Naive thymus-derived CD4-positive, alpha-beta T cell (primary cell): Measurements from ENCODE around the gene C21orf91. TPM values are rescaled to one million over a fixed set of nuclear protein-coding genes. Genes with fewer than 3 reads are reported as not detected.

ENCODE experiments used
- ATAC-seq: fragments of 150-1000 bp; cut with Tn5 transposase; 2 replicates; pipeline ENCODE4 v1.10.0; 2021; ENCODE audit warnings: mild to moderate bottlenecking, moderate library complexity
- CTCF ChIA-PET: fragments of 350-600 bp; sonication (Branson Sonifier 250); formaldehyde crosslinking; loops from one replicate; lab custom pipeline; 2021; ENCODE audit warnings: antibody characterized with exemption; lab: Charles Lee
- POLR2A ChIA-PET: fragments of 350-600 bp; sonication (Branson Sonifier 250); formaldehyde crosslinking; loops from one replicate; lab custom pipeline; 2021; ENCODE audit warnings: antibody characterized with exemption, inconsistent platforms; lab: Charles Lee
- DNase-seq, 9 donors: peaks; one replicate each; pipeline versions ENCODE4 v3.0.0 to v3.0.0-alpha.2; 2020 to 2022; ENCODE audit warnings: mixed read lengths in 1 of 9
- H3K27ac ChIP-seq: one replicate; pipeline ENCODE4 v1.7.0; 2013; ENCODE audit warnings: mild to moderate bottlenecking, low read depth, low read length, moderate library complexity
- H3K27me3 ChIP-seq, 2 donors: one replicate each; pipeline ENCODE4 v1.7.0; 2013; ENCODE audit warnings: low read length in 2 of 2, mild to moderate bottlenecking in 2 of 2, moderate library complexity in 2 of 2; ENCODE audit not compliant: control insufficient read depth in 2 of 2, insufficient read depth in 2 of 2
- H3K36me3 ChIP-seq, 3 experiments: 1 replicate in 2 of 3; 2 replicates in 1 of 3; pipeline ENCODE4 v1.7.0; 2013; ENCODE audit warnings: low read length in 3 of 3, mild to moderate bottlenecking in 3 of 3, moderate library complexity in 1 of 3; ENCODE audit not compliant: insufficient read depth in 3 of 3, control insufficient read depth in 2 of 3
- H3K4me1 ChIP-seq, 2 donors: one replicate each; pipeline ENCODE4 v1.7.0; 2013; ENCODE audit warnings: low read length in 2 of 2, mild to moderate bottlenecking in 2 of 2, moderate library complexity in 1 of 2; ENCODE audit not compliant: control insufficient read depth in 2 of 2, insufficient read depth in 2 of 2
- H3K4me3 ChIP-seq: 2 replicates; pipeline ENCODE4 v1.7.0; 2013; ENCODE audit warnings: mild to moderate bottlenecking, low read length
- H3K9me3 ChIP-seq, 3 experiments: 1 replicate in 2 of 3; 2 replicates in 1 of 3; pipeline ENCODE4 v1.7.0; 2013; ENCODE audit warnings: low read length in 3 of 3; ENCODE audit not compliant: control insufficient read depth in 2 of 3
- H3K27ac Mint-ChIP-seq, 9 donors: one replicate each; pipeline ENCODE4 v1.8.0; 2020 to 2022; ENCODE audit warnings: mixed read lengths in 9 of 9, mild to moderate bottlenecking in 8 of 9, moderate library complexity in 5 of 9, inconsistent platforms in 2 of 9
- H3K27me3 Mint-ChIP-seq, 5 donors: one replicate each; pipeline ENCODE4 v1.8.0; 2021 to 2022; ENCODE audit warnings: mixed read lengths in 5 of 5, mild to moderate bottlenecking in 1 of 5
- H3K36me3 Mint-ChIP-seq, 5 donors: one replicate each; pipeline ENCODE4 v1.8.0; 2020 to 2022; ENCODE audit warnings: mixed read lengths in 5 of 5, mild to moderate bottlenecking in 3 of 5, inconsistent platforms in 1 of 5
- H3K4me1 Mint-ChIP-seq, 7 donors: one replicate each; pipeline ENCODE4 v1.8.0; 2020 to 2022; ENCODE audit warnings: mixed read lengths in 7 of 7, mild to moderate bottlenecking in 3 of 7, inconsistent platforms in 1 of 7
- H3K4me3 Mint-ChIP-seq, 10 donors: one replicate each; pipeline ENCODE4 v1.8.0; 2020 to 2022; ENCODE audit warnings: mild to moderate bottlenecking in 10 of 10, mixed read lengths in 10 of 10, moderate library complexity in 6 of 10, inconsistent platforms in 2 of 10
- H3K9me3 Mint-ChIP-seq, 11 donors: one replicate each; pipeline ENCODE4 v1.8.0; 2020 to 2022; ENCODE audit warnings: mixed read lengths in 11 of 11, mild to moderate bottlenecking in 4 of 11, inconsistent platforms in 1 of 11, moderate library complexity in 1 of 11
- intact Hi-C, 2 donors: fragments of 100-400 bp; cut with micrococcal nuclease; formaldehyde crosslinking; loops; one replicate each; pipeline ENCODE4 v1.15.1; 2023
- polyA plus RNA-seq, 2 donors: library from polyadenylated mRNA; unstranded; fragments of 300-500 nt; fragmentation: Illumina TruSeq; gene quantifications; one replicate each; pipeline ENCODE4 v1.2.3, GENCODE V29; 2021
- total RNA-seq, 6 experiments: library from RNA in 5 of 6; stranded (reverse) in 5 of 6; gene quantifications; 1 replicate in 5 of 6; 2 replicates in 1 of 6; pipeline ENCODE4 v1.2.3 and lab custom pipeline; 2021 to 2026

C21orf91 gene
- total and polyA plus RNA-seq, 7 experiments from 2014 or later = 26.0 to 59.8 (median 40.8) TPM

GRCh38 chr21:17789069-17789468, 30.1 kb downstream of the C21orf91 start:
- POLR2A ChIA-PET = interaction anchor here (0.6 to 3.1 kb wide), 2 partner anchors 14 to 30 kb away, joined by 3 to 23 read pairs; partner anchors contain the start of gene C21orf91
- CTCF ChIA-PET = no interaction called here
- Histone ChIP-seq H3K4me3 (no peak overlapping the region), H3K27ac (peak overlapping the region; percentile 41), H3K9me3 (peaks cover 0 to 3% (median 0%) of the 10 kb centered on the region in 3 experiments), H3K36me3 (peaks cover 0 to 6% (median 0%) of the 10 kb centered on the region in 3 experiments), H3K27me3 (no peaks in the 10 kb centered on the region), H3K4me1 (peaks cover 40 to 70% of the 10 kb centered on the region in 2 donors)
- intact Hi-C loops = no loop called here
- Mint-ChIP-seq H3K9me3 (peaks cover 0 to 11% (median 3%) of the 10 kb centered on the region in 11 donors), H3K36me3 (peaks cover 4 to 46% (median 25%) of the 10 kb centered on the region in 5 donors), H3K4me1 (peaks cover 41 to 98% (median 82%) of the 10 kb centered on the region in 7 donors), H3K4me3 (peak overlapping the region; percentile 5 to 83 (median 74)), H3K27me3 (no peaks in the 10 kb centered on the region), H3K27ac (peak overlapping the region; percentile 53 to 96 (median 86))
- ATAC-seq = no peak
- no peak for DNase-seq

- Histone ChIP-seq H3K36me3 (peaks cover 0 to 6% (median 0%) of the 10 kb centered on the region in 3 experiments), H3K27me3 (no peaks in the 10 kb centered on the region), H3K4me1 (peaks cover 54 to 79% of the 10 kb centered on the region in 2 donors), H3K27ac (peak overlapping the region; percentile 23), H3K9me3 (peaks cover 0 to 3% (median 0%) of the 10 kb centered on the region in 3 experiments), H3K4me3 (no peak overlapping the region)
- Mint-ChIP-seq H3K4me3 (peak overlapping the region in 8 of 10 donors; percentile 30 to 83 (median 59)), H3K27ac (peak overlapping the region; percentile 75 to 96 (median 92)), H3K9me3 (peaks cover 0 to 11% (median 3%) of the 10 kb centered on the region in 11 donors), H3K36me3 (peaks cover 4 to 52% (median 20%) of the 10 kb centered on the region in 5 donors), H3K27me3 (no peaks in the 10 kb centered on the region), H3K4me1 (peaks cover 52 to 100% (median 95%) of the 10 kb centered on the region in 7 donors)
- intact Hi-C loops = no loop called here
- DNase-seq (no peak), ATAC-seq (no peak)
- POLR2A ChIA-PET = interaction anchor here (1.1 to 3.1 kb wide), 6 partner anchors 9 to 32 kb away, joined by 3 to 23 read pairs (median 4); partner anchors contain the start of gene C21orf91
- CTCF ChIA-PET = no interaction called here
Observed at GRCh38 chr21:17786851-17787181, 32.3 kb downstream of the C21orf91 start.

- POLR2A ChIA-PET = interaction anchor here (1.1 to 3.1 kb wide), 5 partner anchors 10 to 33 kb away, joined by 3 to 23 read pairs (median 4); partner anchors contain the start of gene C21orf91
- intact Hi-C loops = no loop called here
Observed at GRCh38 chr21:17786071-17786850, 32.9 kb downstream of the C21orf91 start.

GRCh38 chr21:17785403-17785788, 33.8 kb downstream of the C21orf91 start:
- ATAC-seq = no peak

More at GRCh38 chr21:17786071-17786850, 32.9 kb downstream of the C21orf91 start:
- Histone ChIP-seq H3K4me3 (no peak overlapping the region), H3K36me3 (peaks cover 0 to 6% (median 0%) of the 10 kb centered on the region in 3 experiments), H3K9me3 (peaks cover 0 to 3% (median 0%) of the 10 kb centered on the region in 3 experiments), H3K27ac (no peak overlapping the region), H3K27me3 (no peaks in the 10 kb centered on the region), H3K4me1 (peaks cover 60 to 83% of the 10 kb centered on the region in 2 donors)
- ATAC-seq (no peak), DNase-seq (no peak)
- Mint-ChIP-seq H3K27me3 (no peaks in the 10 kb centered on the region), H3K36me3 (peaks cover 0 to 50% (median 20%) of the 10 kb centered on the region in 5 donors), H3K4me3 (peak overlapping the region in 8 of 10 donors; percentile 4 to 88 (median 56)), H3K4me1 (peaks cover 57 to 100% (median 95%) of the 10 kb centered on the region in 7 donors), H3K9me3 (peaks cover 0 to 11% (median 3%) of the 10 kb centered on the region in 11 donors), H3K27ac (peak overlapping the region; percentile 75 to 96 (median 92))
- CTCF ChIA-PET = no interaction called here

GRCh38 chr21:17784604-17785402, 34.4 kb downstream of the C21orf91 start:
- Mint-ChIP-seq H3K27me3 (no peaks in the 10 kb centered on the region), H3K27ac (peak overlapping the region; percentile 83 to 96 (median 91)), H3K4me3 (peak overlapping the region; percentile 12 to 88 (median 85)), H3K4me1 (peaks cover 65 to 100% (median 98%) of the 10 kb centered on the region in 7 donors), H3K9me3 (peaks cover 0 to 11% (median 3%) of the 10 kb centered on the region in 11 donors), H3K36me3 (peaks cover 0 to 56% (median 20%) of the 10 kb centered on the region in 5 donors)
- H3K9me3 ChIP-seq = peaks cover 0 to 3% (median 0%) of the 10 kb centered on the region in 3 experiments
- H3K36me3 ChIP-seq = peaks cover 0 to 6% (median 0%) of the 10 kb centered on the region in 3 experiments
- H3K4me1 ChIP-seq = peaks cover 74 to 84% of the 10 kb centered on the region in 2 donors
- intact Hi-C loops = loop anchor here (1.0 to 5.0 kb wide), 9 partner anchors 9 to 273 kb away; partner anchors contain the start of gene CXADR (in 1 of the 2)
- peak overlapping the region; percentile 74 for H3K27ac ChIP-seq
- peak overlapping the region; percentile 31 for H3K4me3 ChIP-seq
- H3K27me3 ChIP-seq = no peaks in the 10 kb centered on the region
- ChIA-PET POLR2A (interaction anchor here (1.3 to 5.8 kb wide), 4 partner anchors 9 to 33 kb away, joined by 4 to 148 read pairs (median 43); partner anchors contain the start of gene C21orf91), CTCF (interaction anchor here (1.3 to 1.9 kb wide), 2 partner anchors 10 to 29 kb away, joined by 3 to 8 read pairs; no protein-coding TSS in a partner anchor)
- ATAC-seq (no peak), DNase-seq (no peak)

More at GRCh38 chr21:17785403-17785788, 33.8 kb downstream of the C21orf91 start:
- H3K4me1 Mint-ChIP-seq = peaks cover 64 to 100% (median 96%) of the 10 kb centered on the region in 7 donors
- peaks cover 0 to 51% (median 20%) of the 10 kb centered on the region in 5 donors for H3K36me3 Mint-ChIP-seq
- intact Hi-C loops = no loop called here
- peaks cover 0 to 3% (median 0%) of the 10 kb centered on the region in 3 experiments for H3K9me3 ChIP-seq
- H3K27ac ChIP-seq = no peak overlapping the region
- peaks cover 0 to 6% (median 0%) of the 10 kb centered on the region in 3 experiments for H3K36me3 ChIP-seq
- H3K27me3 ChIP-seq = no peaks in the 10 kb centered on the region
- peaks cover 68 to 84% of the 10 kb centered on the region in 2 donors for H3K4me1 ChIP-seq
- H3K4me3 Mint-ChIP-seq = peak overlapping the region; percentile 12 to 88 (median 84)
- no peaks in the 10 kb centered on the region for H3K27me3 Mint-ChIP-seq
- ChIA-PET CTCF (no interaction called here), POLR2A (no interaction called here)
- H3K4me3 ChIP-seq = no peak overlapping the region
- H3K9me3 Mint-ChIP-seq = peaks cover 0 to 11% (median 3%) of the 10 kb centered on the region in 11 donors
- DNase-seq = no peak
- H3K27ac Mint-ChIP-seq = peak overlapping the region; percentile 83 to 96 (median 91)
